ENCODE measurements around the gene SMG7. TPM values are rescaled to one million over a fixed set of nuclear protein-coding genes. Genes with fewer than 3 reads are reported as not detected.

The SMG7 gene
- total and polyA plus RNA-seq, 10 of the 15 experiments (the other 5 are each of a cell fraction or from before 2014, with no cell fraction given): 9.5 to 65.4 (median 42.7) TPM

DNA sequence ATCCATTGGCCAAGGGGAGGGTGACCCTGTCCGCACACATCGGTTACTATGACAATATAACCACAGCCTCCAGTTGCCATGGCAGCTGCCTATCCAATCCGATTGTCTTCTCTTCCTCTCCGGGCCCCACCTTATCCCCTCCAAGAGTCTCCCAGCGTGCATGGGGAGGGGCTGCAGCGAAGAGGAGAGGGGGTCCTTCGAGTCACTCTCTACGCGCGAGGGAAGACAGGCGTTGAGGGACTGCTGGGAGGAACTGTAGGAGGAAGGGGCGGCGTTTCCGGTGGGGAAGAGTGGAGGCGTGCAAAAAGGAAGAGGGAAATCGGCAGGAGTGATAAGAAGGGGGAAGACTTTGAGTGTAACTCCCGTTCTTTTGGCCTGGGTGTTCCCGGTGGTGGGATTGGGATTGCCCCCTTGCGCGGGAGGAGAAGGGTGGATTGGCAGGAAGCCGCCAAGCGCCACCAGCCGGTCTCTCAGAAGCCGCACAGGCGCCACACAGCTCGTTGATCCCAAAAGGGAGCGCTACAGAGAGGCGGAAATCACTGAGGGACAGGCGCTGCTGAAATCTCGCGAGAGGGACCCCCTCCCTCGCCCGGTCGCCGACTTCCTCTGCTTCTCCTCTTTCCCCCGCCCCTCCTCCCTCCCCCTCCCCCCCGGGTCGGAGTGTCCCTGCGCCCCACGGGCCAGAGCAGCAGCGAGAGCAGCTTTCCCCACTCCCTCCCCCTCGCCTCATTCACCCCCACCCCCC, 384 bp upstream of the SMG7 start (continued):
- TF ChIP-seq, protein P1, sequence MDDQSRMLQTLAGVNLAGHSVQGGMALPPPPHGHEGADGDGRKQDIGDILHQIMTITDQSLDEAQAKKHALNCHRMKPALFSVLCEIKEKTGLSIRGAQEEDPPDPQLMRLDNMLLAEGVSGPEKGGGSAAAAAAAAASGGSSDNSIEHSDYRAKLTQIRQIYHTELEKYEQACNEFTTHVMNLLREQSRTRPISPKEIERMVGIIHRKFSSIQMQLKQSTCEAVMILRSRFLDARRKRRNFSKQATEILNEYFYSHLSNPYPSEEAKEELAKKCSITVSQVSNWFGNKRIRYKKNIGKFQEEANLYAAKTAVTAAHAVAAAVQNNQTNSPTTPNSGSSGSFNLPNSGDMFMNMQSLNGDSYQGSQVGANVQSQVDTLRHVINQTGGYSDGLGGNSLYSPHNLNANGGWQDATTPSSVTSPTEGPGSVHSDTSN (IDR thresholded peaks at IDR 0.05; ENCODE audit: insufficient replicate concordance, low read depth, low read length): peak; percentile 45
- no peak for TF ChIP-seq ATF3 (IDR thresholded peaks at IDR 0.05; ENCODE audit: borderline replicate concordance, extremely low read depth, low read depth, low read length)
- TF ChIP-seq NFYB (IDR thresholded peaks at IDR 0.05; ENCODE audit: insufficient read depth, low read depth, low read length): peak; percentile 84

DNA sequence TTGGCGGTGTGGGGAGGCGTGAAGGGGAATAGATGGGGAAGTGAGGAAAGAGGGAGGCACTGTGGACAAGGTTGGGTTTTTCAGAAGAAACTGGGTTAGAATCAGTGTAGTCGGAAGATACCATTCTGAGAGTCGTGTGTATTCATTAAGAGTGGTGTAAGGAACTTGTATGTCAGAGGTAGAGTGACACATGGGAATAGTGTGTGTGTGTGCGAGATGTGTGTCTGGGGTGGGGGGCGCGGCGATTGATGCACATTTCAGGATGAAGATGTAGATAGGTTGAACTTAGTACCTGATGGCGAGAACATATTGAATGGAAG, 878 bp downstream of the SMG7 start:
- ChIA-PET POLR2A (interaction anchor here (0.6 to 1.9 kb wide), 5 partner anchors 9 to 131 kb away, joined by 3 to 6 read pairs (median 4); no protein-coding TSS in a partner anchor), RAD21 (ENCODE audit: unreplicated experiment) (interaction anchor here (0.9 to 2.2 kb wide), 6 partner anchors 15 to 132 kb away, joined by 3 to 8 read pairs (median 4); no protein-coding TSS in a partner anchor), SMC1A (ENCODE audit: uncharacterized antibody, unreplicated experiment) (interaction anchor here (0.7 to 7.6 kb wide), 11 partner anchors 9 to 160 kb away, joined by 3 to 69 read pairs (median 5); no protein-coding TSS in a partner anchor), CTCF (interaction anchor here (0.9 to 2.2 kb wide), 4 partner anchors 116 to 442 kb away, joined by 3 to 6 read pairs (median 3); no protein-coding TSS in a partner anchor)
- DNase-seq (ENCODE audit: low read depth, low spot score): no peak
- no TSS peak for BruUV-seq (replicated peaks)
- FAIRE-seq: no peak
- H3K9ac ChIP-seq (ENCODE audit: control insufficient read depth, insufficient read depth, low read length): peak overlapping the region; percentile 88
- H3K27me3 ChIP-seq (replicated peaks in 1 of 2; ENCODE audit: control insufficient read depth in 2 of 2, insufficient read depth in 2 of 2, low read length in 1 of 2): no peaks in the 10 kb centered on the region
- ATAC-seq: no peak
- no peak overlapping the region for H2AFZ ChIP-seq (ENCODE audit: control insufficient read depth, low read depth, low read length)
- no peaks in the 10 kb centered on the region; a peak in 1 of 4 replicates for H3K36me3 ChIP-seq (ENCODE audit: control insufficient read depth in 2 of 2, insufficient read depth in 2 of 2, low read length in 1 of 2)
- H3K27ac ChIP-seq (ENCODE audit: control insufficient read depth, insufficient read depth): peak overlapping the region; percentile 87
- intact Hi-C loops (cut with micrococcal nuclease; ENCODE audit: unreplicated experiment): loop anchor here (5.0 to 10.0 kb wide), 6 partner anchors 134 to 508 kb away; partner anchors contain the start of gene LAMC1
- in situ Hi-C loops (cut with MboI): loop anchor here (10.0 kb wide), 1 partner anchor 152 kb away; no protein-coding TSS in a partner anchor
- peaks cover 18% of the 10 kb centered on the region for H3K4me1 ChIP-seq (ENCODE audit: control insufficient read depth, insufficient read depth, low read length)
- peaks cover 58% of the 10 kb centered on the region for H3K79me2 ChIP-seq (ENCODE audit: control insufficient read depth, insufficient read depth, low read length)
- no peaks in the 10 kb centered on the region for H4K20me1 ChIP-seq (ENCODE audit: control insufficient read depth, insufficient read depth)
- under 1% methylated on average over 9 of the region's 9 CpGs for WGBS (ENCODE audit: insufficient coverage, insufficient replicate concordance, low lambda C conversion rate, missing lambda C conversion rate)
- H3K4me2 ChIP-seq (ENCODE audit: control insufficient read depth, insufficient read depth): peak overlapping the region; percentile 85
- no peaks in the 10 kb centered on the region for H3K9me3 ChIP-seq (replicated peaks; ENCODE audit: control insufficient read depth, insufficient read depth, low read length)
- peak overlapping the region; percentile 87 for H3K4me3 ChIP-seq
- TF ChIP-seq BMI1 (IDR thresholded peaks at IDR 0.05; ENCODE audit: borderline replicate concordance) (no peak), NR2C2 (IDR thresholded peaks at IDR 0.05; ENCODE audit: borderline replicate concordance, control insufficient read depth, insufficient read length, low read depth) (no peak), RELA (IDR thresholded peaks at IDR 0.05; ENCODE audit: borderline replicate concordance, partially characterized antibody) (no peak), KDM1A (IDR thresholded peaks at IDR 0.05; ENCODE audit: borderline replicate concordance) (no peak), KLF5 (IDR thresholded peaks at IDR 0.05; ENCODE audit: partially characterized antibody) (no peak), RCOR1 (conservative IDR thresholded peaks at IDR 0.05; ENCODE audit: low read depth, low read length) (no peak), IKZF2 (IDR thresholded peaks at IDR 0.05) (peak in 1 of 2 experiments; percentile 48; a peak in 1 of 4 replicates), RBBP5 (conservative IDR thresholded peaks at IDR 0.05) (no peak), MLLT1 (IDR thresholded peaks at IDR 0.05) (peak; percentile 41), EGR1 (IDR thresholded peaks at IDR 0.05; ENCODE audit: borderline replicate concordance in 1 of 2, low read depth in 2 of 2, low read length in 2 of 2) (no peak), SP1 (IDR thresholded peaks at IDR 0.05; ENCODE audit: low read depth, low read length) (no peak)
- TF ChIP-seq, protein P1 (IDR thresholded peaks at IDR 0.05; ENCODE audit: insufficient replicate concordance, low read depth, low read length): no peak
- TF ChIP-seq, protein P2, sequence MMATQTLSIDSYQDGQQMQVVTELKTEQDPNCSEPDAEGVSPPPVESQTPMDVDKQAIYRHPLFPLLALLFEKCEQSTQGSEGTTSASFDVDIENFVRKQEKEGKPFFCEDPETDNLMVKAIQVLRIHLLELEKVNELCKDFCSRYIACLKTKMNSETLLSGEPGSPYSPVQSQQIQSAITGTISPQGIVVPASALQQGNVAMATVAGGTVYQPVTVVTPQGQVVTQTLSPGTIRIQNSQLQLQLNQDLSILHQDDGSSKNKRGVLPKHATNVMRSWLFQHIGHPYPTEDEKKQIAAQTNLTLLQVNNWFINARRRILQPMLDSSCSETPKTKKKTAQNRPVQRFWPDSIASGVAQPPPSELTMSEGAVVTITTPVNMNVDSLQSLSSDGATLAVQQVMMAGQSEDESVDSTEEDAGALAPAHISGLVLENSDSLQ (IDR thresholded peaks at IDR 0.05): 0 out of 2 replicates have a peak, but pooled peaks have one; percentile 23

Measured in GM12878 (cell line).